GM12878 (cell line): ENCODE results near the gene RNASE12.

ENCODE experiments used
- RAD21 ChIP-seq: IDR thresholded peaks from 2 replicates; pipeline ENCODE4 v1.6.1; 2011; ENCODE audit warnings: mild to moderate bottlenecking, low read depth, low read length, moderate library complexity; ENCODE audit not compliant: insufficient read depth
- ZNF274 ChIP-seq: IDR thresholded peaks from one replicate; pipeline ENCODE4 v1.8.0; 2011; ENCODE audit not compliant: insufficient read length, insufficient read depth

- TF ChIP-seq RAD21 (no peak), ZNF274 (no peak)
Observed at GRCh38 chr14:20587489-20588154, 3.6 kb downstream of the RNASE12 start, which contains the start of gene RNASE11.
